Kidney (tissue), 14 donors: ENCODE measurements around the gene TMCC1. TPM values are rescaled to one million over a fixed set of nuclear protein-coding genes. Genes with fewer than 3 reads are reported as not detected.
A peak's percentile ranks its signal among the peaks of the same experiment; 100 is the strongest.

Experiments
- DNase-seq, 5 donors: peaks; one replicate each; pipeline ENCODE4 v3.0.0-alpha.2; 2013 to 2020
- FAIRE-seq: peaks from 2 replicates; lab custom pipeline; 2012; peaks lifted over from hg19 to GRCh38; lab: Jason Lieb, UNC
- H3K27ac ChIP-seq, 2 donors: one replicate each; pipeline ENCODE4 v1.7.0; 2013; ENCODE audit warnings: low read depth in 2 of 2, low read length in 2 of 2, inconsistent platforms in 1 of 2
- H3K27me3 ChIP-seq: one replicate; pipeline ENCODE4 v1.7.1; 2013; ENCODE audit warnings: low read length, inconsistent platforms; ENCODE audit not compliant: control insufficient read depth, insufficient read depth
- H3K36me3 ChIP-seq, 3 donors: one replicate each; pipeline versions ENCODE4 v1.7.0 to v1.7.1; 2013; ENCODE audit warnings: low read length in 3 of 3, control low read depth in 1 of 3, inconsistent platforms in 1 of 3; ENCODE audit not compliant: insufficient read depth in 3 of 3, control insufficient read depth in 2 of 3
- H3K4me1 ChIP-seq, 3 donors: one replicate each; pipeline versions ENCODE4 v1.7.0 to v1.7.1; 2013; ENCODE audit warnings: low read length in 3 of 3, inconsistent platforms in 1 of 3, low read depth in 1 of 3; ENCODE audit not compliant: control insufficient read depth in 2 of 3, insufficient read depth in 2 of 3
- H3K4me3 ChIP-seq, 3 donors: one replicate each; pipeline versions ENCODE4 v1.7.0 to v1.8.1; 2013; ENCODE audit warnings: low read length in 3 of 3, control low read depth in 1 of 3, inconsistent platforms in 1 of 3
- H3K9ac ChIP-seq, 3 donors: one replicate each; pipeline versions ENCODE4 v1.7.0 to v1.7.1; 2013; ENCODE audit warnings: low read length in 3 of 3, control low read depth in 1 of 3, inconsistent platforms in 1 of 3
- H3K9me3 ChIP-seq, 3 donors: one replicate each; pipeline versions ENCODE4 v1.7.0 to v1.7.1; 2013; ENCODE audit warnings: low read length in 3 of 3, control low read depth in 1 of 3, inconsistent platforms in 1 of 3; ENCODE audit not compliant: control insufficient read depth in 2 of 3, insufficient read depth in 1 of 3
- CTCF ChIP-seq: IDR thresholded peaks from 3 replicates; pipeline ENCODE4 v1.5.1; 2012; ENCODE audit warnings: mild to moderate bottlenecking, moderate library complexity, borderline replicate concordance; ENCODE audit not compliant: insufficient read depth; ENCODE audit errors: extremely low read depth
- intact Hi-C: fragments of 100-400 bp; cut with DNase I; formaldehyde crosslinking; loops from one replicate; pipeline ENCODE4 v1.11.1; 2022
- polyA plus RNA-seq: library from polyadenylated mRNA; stranded (reverse); fragments of 350-450 nt; fragmentation: Illumina TruSeq; extraction: RNeasy Lipid Tissue Mini Kit (QIAGEN cat#74804); gene quantifications from one replicate; pipeline ENCODE4 v1.2.3, GENCODE V29; 2014; ENCODE audit warnings: low read depth, low replicate concordance; ENCODE audit not compliant: insufficient read depth
- total RNA-seq: library from RNA; stranded (reverse); fragmentation: NEBNext Ultra II Directional; extraction: Animal tissue kit (Norgen Biotek cat#: 25700); gene quantifications from one replicate; pipeline ENCODE4 v1.2.1, GENCODE V29; 2021
- donor health status: control.
- donor health status: control.
- donor health status: control.
- donor health status: control.
- donor health status: control.
- donor health status: DM: yes; HTN: yes; CAD: no.
- donor health status: Normal renal cell carcinoma (clear cell type).

Gene TMCC1
- total and polyA plus RNA-seq, 2 donors from 2014 or later: 8.4 to 42.4 TPM

GRCh38 chr3:129673897-129674797 is 219.4 kb downstream of the TMCC1 start:
- H3K9ac ChIP-seq: no peak overlapping the region
- intact Hi-C loops: no loop called here
- FAIRE-seq (no peak), DNase-seq (no peak)
- H3K4me1 ChIP-seq: peaks cover 0 to 21% (median 2%) of the 10 kb centered on the region in 3 donors
- no peaks in the 10 kb centered on the region for H3K27me3 ChIP-seq
- peak overlapping the region in 1 of 2 donors; percentile 48 for H3K27ac ChIP-seq
- peaks cover 0 to 10% (median 5%) of the 10 kb centered on the region in 3 donors for H3K36me3 ChIP-seq
- TF ChIP-seq CTCF: no peak
- no peaks in the 10 kb centered on the region for H3K9me3 ChIP-seq
- H3K4me3 ChIP-seq: peak overlapping the region in 1 of 3 donors; percentile 1

- intact Hi-C loops: no loop called here
- Histone ChIP-seq H3K9me3 (no peaks in the 10 kb centered on the region), H3K36me3 (peaks cover 0 to 10% (median 5%) of the 10 kb centered on the region in 3 donors), H3K4me3 (no peak overlapping the region), H3K27ac (no peak overlapping the region), H3K4me1 (peaks cover 0 to 21% (median 2%) of the 10 kb centered on the region in 3 donors), H3K27me3 (no peaks in the 10 kb centered on the region), H3K9ac (no peak overlapping the region)
- no peak for TF ChIP-seq CTCF
- FAIRE-seq: no peak
- no peak for DNase-seq
Measured at GRCh38 chr3:129673012-129673411, 220.5 kb downstream of the TMCC1 start.

GRCh38 chr3:129672412-129672811 is 221.1 kb downstream of the TMCC1 start:
- FAIRE-seq: peak; percentile 8

More at GRCh38 chr3:129672412-129672811, 221.1 kb downstream of the TMCC1 start:
- Histone ChIP-seq H3K9me3 (no peaks in the 10 kb centered on the region), H3K36me3 (peaks cover 0 to 10% (median 5%) of the 10 kb centered on the region in 3 donors), H3K9ac (no peak overlapping the region), H3K4me3 (no peak overlapping the region), H3K4me1 (peaks cover 0 to 21% (median 2%) of the 10 kb centered on the region in 3 donors), H3K27ac (no peak overlapping the region), H3K27me3 (no peaks in the 10 kb centered on the region)
- intact Hi-C loops: no loop called here
- DNase-seq: no peak
- TF ChIP-seq CTCF: no peak
